ENCODE measurements around the gene FBXL7. TPM values are rescaled to one million over a fixed set of nuclear protein-coding genes. Genes with fewer than 3 reads are reported as not detected.

FBXL7 gene
- total and polyA plus RNA-seq, 9 of the 15 experiments (the other 6 are each of a cell fraction or from before 2014, with no cell fraction given): 0.04 to 0.08 TPM; not detected in 7

DNA sequence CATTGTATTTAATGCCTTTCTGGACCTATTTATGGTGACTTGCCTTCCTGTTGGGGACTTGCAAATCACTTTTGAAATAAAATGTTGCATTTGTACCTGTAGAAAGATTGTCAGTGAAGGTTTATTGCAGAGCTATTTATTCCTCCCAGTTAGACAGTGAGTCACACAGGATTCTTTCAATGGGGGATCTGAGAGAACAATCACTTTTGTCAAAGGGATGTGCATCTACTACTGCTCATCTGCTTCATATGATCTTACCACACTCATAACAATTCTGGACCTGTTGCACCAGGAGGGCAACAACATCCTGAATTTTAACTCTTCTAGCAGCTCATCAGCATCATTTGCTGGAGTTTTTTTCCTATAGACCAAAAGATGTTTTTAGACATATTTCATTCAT lies 66.8 kb downstream of the FBXL7 start:
- H3K79me2 ChIP-seq (ENCODE audit: control insufficient read depth, insufficient read depth, low read length): no peaks in the 10 kb centered on the region
- POLR2A ChIA-PET: no interaction called here
- TF ChIP-seq ARID1B (IDR thresholded peaks at IDR 0.05): no peak
- no peak for TF ChIP-seq KAT8 (IDR thresholded peaks at IDR 0.05; ENCODE audit: low read depth)
- no peak for TF ChIP-seq ARNT (IDR thresholded peaks at IDR 0.05)
- TF ChIP-seq, protein P1, sequence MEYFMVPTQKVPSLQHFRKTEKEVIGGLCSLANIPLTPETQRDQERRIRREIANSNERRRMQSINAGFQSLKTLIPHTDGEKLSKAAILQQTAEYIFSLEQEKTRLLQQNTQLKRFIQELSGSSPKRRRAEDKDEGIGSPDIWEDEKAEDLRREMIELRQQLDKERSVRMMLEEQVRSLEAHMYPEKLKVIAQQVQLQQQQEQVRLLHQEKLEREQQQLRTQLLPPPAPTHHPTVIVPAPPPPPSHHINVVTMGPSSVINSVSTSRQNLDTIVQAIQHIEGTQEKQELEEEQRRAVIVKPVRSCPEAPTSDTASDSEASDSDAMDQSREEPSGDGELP (CRISPR knock-in tag; IDR thresholded peaks at IDR 0.05; ENCODE audit: borderline replicate concordance): no peak
- TF ChIP-seq ZNF583 (CRISPR knock-in tag; IDR thresholded peaks at IDR 0.05): no peak
- TF ChIP-seq, protein P2, sequence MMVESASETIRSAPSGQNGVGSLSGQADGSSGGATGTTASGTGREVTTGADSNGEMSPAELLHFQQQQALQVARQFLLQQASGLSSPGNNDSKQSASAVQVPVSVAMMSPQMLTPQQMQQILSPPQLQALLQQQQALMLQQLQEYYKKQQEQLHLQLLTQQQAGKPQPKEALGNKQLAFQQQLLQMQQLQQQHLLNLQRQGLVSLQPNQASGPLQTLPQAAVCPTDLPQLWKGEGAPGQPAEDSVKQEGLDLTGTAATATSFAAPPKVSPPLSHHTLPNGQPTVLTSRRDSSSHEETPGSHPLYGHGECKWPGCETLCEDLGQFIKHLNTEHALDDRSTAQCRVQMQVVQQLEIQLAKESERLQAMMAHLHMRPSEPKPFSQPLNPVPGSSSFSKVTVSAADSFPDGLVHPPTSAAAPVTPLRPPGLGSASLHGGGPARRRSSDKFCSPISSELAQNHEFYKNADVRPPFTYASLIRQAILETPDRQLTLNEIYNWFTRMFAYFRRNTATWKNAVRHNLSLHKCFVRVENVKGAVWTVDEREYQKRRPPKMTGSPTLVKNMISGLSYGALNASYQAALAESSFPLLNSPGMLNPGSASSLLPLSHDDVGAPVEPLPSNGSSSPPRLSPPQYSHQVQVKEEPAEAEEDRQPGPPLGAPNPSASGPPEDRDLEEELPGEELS (CRISPR knock-in tag; IDR thresholded peaks at IDR 0.05; ENCODE audit: borderline replicate concordance): no peak
- TF ChIP-seq, protein P3, sequence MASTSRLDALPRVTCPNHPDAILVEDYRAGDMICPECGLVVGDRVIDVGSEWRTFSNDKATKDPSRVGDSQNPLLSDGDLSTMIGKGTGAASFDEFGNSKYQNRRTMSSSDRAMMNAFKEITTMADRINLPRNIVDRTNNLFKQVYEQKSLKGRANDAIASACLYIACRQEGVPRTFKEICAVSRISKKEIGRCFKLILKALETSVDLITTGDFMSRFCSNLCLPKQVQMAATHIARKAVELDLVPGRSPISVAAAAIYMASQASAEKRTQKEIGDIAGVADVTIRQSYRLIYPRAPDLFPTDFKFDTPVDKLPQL (IDR thresholded peaks at IDR 0.05; ENCODE audit: extremely low read depth, insufficient read length): no peak
- no peak for TF ChIP-seq POLR2H (tag; IDR thresholded peaks at IDR 0.05; ENCODE audit: low read depth)
- TF ChIP-seq TBL1XR1 (IDR thresholded peaks at IDR 0.05; ENCODE audit: low read length in 2 of 2): no peak
- TF ChIP-seq SAFB (IDR thresholded peaks at IDR 0.05; ENCODE audit: borderline replicate concordance, low read depth, low read length): no peak
- TF ChIP-seq, protein P4, sequence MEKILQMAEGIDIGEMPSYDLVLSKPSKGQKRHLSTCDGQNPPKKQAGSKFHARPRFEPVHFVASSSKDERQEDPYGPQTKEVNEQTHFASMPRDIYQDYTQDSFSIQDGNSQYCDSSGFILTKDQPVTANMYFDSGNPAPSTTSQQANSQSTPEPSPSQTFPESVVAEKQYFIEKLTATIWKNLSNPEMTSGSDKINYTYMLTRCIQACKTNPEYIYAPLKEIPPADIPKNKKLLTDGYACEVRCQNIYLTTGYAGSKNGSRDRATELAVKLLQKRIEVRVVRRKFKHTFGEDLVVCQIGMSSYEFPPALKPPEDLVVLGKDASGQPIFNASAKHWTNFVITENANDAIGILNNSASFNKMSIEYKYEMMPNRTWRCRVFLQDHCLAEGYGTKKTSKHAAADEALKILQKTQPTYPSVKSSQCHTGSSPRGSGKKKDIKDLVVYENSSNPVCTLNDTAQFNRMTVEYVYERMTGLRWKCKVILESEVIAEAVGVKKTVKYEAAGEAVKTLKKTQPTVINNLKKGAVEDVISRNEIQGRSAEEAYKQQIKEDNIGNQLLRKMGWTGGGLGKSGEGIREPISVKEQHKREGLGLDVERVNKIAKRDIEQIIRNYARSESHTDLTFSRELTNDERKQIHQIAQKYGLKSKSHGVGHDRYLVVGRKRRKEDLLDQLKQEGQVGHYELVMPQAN (IDR thresholded peaks at IDR 0.05; ENCODE audit: borderline replicate concordance): no peak
- TF ChIP-seq GABPB1 (CRISPR knock-in tag; IDR thresholded peaks at IDR 0.05): no peak
- no peak for TF ChIP-seq KHSRP (IDR thresholded peaks at IDR 0.05)
- no peak for TF ChIP-seq ZNF3 (CRISPR knock-in tag; IDR thresholded peaks at IDR 0.05)
- no peak for TF ChIP-seq RBM14 (IDR thresholded peaks at IDR 0.05; ENCODE audit: borderline replicate concordance, insufficient read depth, low read depth, low read length)
- H2AFZ ChIP-seq (ENCODE audit: low read depth, low read length): no peak overlapping the region
- H4K20me1 ChIP-seq (replicated peaks; ENCODE audit: control insufficient read depth, insufficient read depth, low read length): no peaks in the 10 kb centered on the region
- DNase-seq (ENCODE audit: extremely low read depth in 1 of 4, low spot score in 3 of 4) (no peak), ATAC-seq (no peak), FAIRE-seq (no peak)
- no peaks in the 10 kb centered on the region for H3K27me3 ChIP-seq (ENCODE audit: control insufficient read depth in 2 of 2, insufficient read depth in 2 of 2, low read length in 2 of 2)
- no TSS peak for BruUV-seq (replicated peaks)
- no peak overlapping the region for H3K27ac ChIP-seq (ENCODE audit: extremely low read depth, low read depth, low read length)
- no peaks in the 10 kb centered on the region for H3K4me1 ChIP-seq (replicated peaks in 1 of 2; ENCODE audit: control insufficient read depth in 2 of 2, insufficient read depth in 2 of 2, low read length in 2 of 2)
- no peaks in the 10 kb centered on the region for H3K9me1 ChIP-seq (ENCODE audit: control insufficient read depth, insufficient read depth, low read length)
- no peak overlapping the region for H3K4me2 ChIP-seq (ENCODE audit: insufficient read depth, low read length)
- intact Hi-C loops (cut with micrococcal nuclease): no loop called here
- no peak overlapping the region for H3K4me3 ChIP-seq
- CTCF ChIA-PET (ENCODE audit: low intra/inter-chr PET ratio): no interaction called here
- H3K36me3 ChIP-seq (ENCODE audit: control insufficient read depth, insufficient read depth, low read length): no peaks in the 10 kb centered on the region
- no peaks in the 10 kb centered on the region for H3K9me3 ChIP-seq (replicated peaks; ENCODE audit: control insufficient read depth, insufficient read depth, low read depth, low read length)
- in situ Hi-C loops (cut with MboI): no loop called here
- H3K9ac ChIP-seq (ENCODE audit: insufficient read depth in 1 of 2, low read depth in 2 of 2, low read length in 2 of 2): no peak overlapping the region

Data from K562 (cell line).